ENCODE data around the gene TEX36. TPM values are rescaled to one million over a fixed set of nuclear protein-coding genes. Genes with fewer than 3 reads are reported as not detected.

Gene TEX36
- total RNA-seq, 2 experiments from 2014 or later = not detected

DNA sequence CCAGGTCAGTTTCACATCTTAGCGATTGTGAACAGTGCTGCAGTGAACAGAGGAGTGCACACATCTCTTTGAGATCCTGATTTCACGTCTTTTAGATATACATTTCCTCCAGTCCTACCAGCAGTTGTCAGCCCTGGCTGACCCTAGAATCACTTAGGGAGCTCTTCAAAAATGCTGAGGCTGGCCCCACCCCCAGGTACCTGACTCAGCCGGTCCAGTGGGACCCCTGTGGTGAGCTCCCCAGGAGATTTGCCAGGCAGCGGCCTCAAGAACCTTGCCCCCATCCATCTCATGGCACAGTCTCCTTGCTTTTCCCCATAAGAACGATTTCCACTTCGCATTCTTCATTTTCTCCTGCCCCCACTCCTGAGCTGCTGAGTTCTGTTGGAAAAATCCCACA is 45.5 kb downstream of the TEX36 start:
- ATAC-seq (ENCODE audit: poor library complexity) (no peak), DNase-seq (no peak)
- Histone ChIP-seq H3K9me3 (ENCODE audit: control insufficient read depth in 1 of 2, insufficient read depth in 1 of 2, low read length in 2 of 2) (no peaks in the 10 kb centered on the region), H3K27me3 (ENCODE audit: control insufficient read depth in 1 of 2, insufficient read depth in 2 of 2, low read length in 2 of 2) (no peaks in the 10 kb centered on the region), H3K36me3 (ENCODE audit: insufficient read depth, low read length) (no peaks in the 10 kb centered on the region), H3K4me1 (ENCODE audit: insufficient read depth, low read length) (no peaks in the 10 kb centered on the region), H3K27ac (ENCODE audit: low read depth in 1 of 2, low read length in 2 of 2) (no peak overlapping the region), H3K4me3 (ENCODE audit: low read length) (no peak overlapping the region)
- H3K27me3 Mint-ChIP-seq = peaks cover 34% of the 10 kb centered on the region
- no peak overlapping the region for H3K27ac Mint-ChIP-seq
- no peaks in the 10 kb centered on the region for H3K4me1 Mint-ChIP-seq (ENCODE audit: low read depth)
- no peaks in the 10 kb centered on the region for H3K36me3 Mint-ChIP-seq (ENCODE audit: low read depth)
- TF ChIP-seq, protein P1, sequence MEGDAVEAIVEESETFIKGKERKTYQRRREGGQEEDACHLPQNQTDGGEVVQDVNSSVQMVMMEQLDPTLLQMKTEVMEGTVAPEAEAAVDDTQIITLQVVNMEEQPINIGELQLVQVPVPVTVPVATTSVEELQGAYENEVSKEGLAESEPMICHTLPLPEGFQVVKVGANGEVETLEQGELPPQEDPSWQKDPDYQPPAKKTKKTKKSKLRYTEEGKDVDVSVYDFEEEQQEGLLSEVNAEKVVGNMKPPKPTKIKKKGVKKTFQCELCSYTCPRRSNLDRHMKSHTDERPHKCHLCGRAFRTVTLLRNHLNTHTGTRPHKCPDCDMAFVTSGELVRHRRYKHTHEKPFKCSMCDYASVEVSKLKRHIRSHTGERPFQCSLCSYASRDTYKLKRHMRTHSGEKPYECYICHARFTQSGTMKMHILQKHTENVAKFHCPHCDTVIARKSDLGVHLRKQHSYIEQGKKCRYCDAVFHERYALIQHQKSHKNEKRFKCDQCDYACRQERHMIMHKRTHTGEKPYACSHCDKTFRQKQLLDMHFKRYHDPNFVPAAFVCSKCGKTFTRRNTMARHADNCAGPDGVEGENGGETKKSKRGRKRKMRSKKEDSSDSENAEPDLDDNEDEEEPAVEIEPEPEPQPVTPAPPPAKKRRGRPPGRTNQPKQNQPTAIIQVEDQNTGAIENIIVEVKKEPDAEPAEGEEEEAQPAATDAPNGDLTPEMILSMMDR (IDR thresholded peaks at IDR 0.05) = no peak
- no peaks in the 10 kb centered on the region for H3K9me3 Mint-ChIP-seq
- no peak overlapping the region for H3K4me3 Mint-ChIP-seq
- POLR2A ChIA-PET = no interaction called here
- CTCF ChIA-PET = no interaction called here
- intact Hi-C loops (cut with DNase I, micrococcal nuclease) = no loop called here

DNA sequence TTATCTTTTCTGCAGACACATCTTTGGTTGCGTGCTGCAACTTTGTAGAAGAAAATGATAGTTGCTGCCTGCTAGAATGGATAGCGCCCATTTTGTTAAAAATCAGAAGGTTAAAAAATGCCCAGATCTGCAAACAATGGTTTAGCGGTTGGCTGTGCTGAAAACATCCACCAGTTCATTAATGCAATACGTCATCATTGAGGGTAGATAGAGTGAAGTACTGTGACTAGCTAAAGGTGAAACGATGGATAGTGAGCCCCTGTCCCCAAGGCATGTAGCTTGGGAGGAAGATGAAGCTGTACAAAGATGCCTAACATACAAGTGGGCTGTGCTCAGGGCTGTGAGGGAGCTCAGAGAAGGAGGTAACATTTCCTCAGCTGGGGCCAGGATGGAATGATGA is 48.4 kb downstream of the TEX36 start:
- intact Hi-C loops (cut with DNase I, micrococcal nuclease) = no loop called here
- TF ChIP-seq, protein P1 (IDR thresholded peaks at IDR 0.05) = no peak
- DNase-seq (no peak), ATAC-seq (ENCODE audit: poor library complexity) (no peak)
- Mint-ChIP-seq H3K4me1 (ENCODE audit: low read depth) (no peaks in the 10 kb centered on the region), H3K27me3 (peaks cover 29% of the 10 kb centered on the region), H3K9me3 (no peaks in the 10 kb centered on the region), H3K36me3 (ENCODE audit: low read depth) (no peaks in the 10 kb centered on the region), H3K4me3 (no peak overlapping the region), H3K27ac (no peak overlapping the region)
- ChIA-PET POLR2A (no interaction called here), CTCF (no interaction called here)
- H3K36me3 ChIP-seq (ENCODE audit: insufficient read depth, low read length) = no peaks in the 10 kb centered on the region
- H3K9me3 ChIP-seq (ENCODE audit: control insufficient read depth in 1 of 2, insufficient read depth in 1 of 2, low read length in 2 of 2) = no peaks in the 10 kb centered on the region
- no peaks in the 10 kb centered on the region for H3K27me3 ChIP-seq (ENCODE audit: control insufficient read depth in 1 of 2, insufficient read depth in 2 of 2, low read length in 2 of 2)
- no peaks in the 10 kb centered on the region for H3K4me1 ChIP-seq (ENCODE audit: insufficient read depth, low read length)
- H3K27ac ChIP-seq (ENCODE audit: low read depth in 1 of 2, low read length in 2 of 2) = no peak overlapping the region
- H3K4me3 ChIP-seq (ENCODE audit: low read length) = no peak overlapping the region

DNA sequence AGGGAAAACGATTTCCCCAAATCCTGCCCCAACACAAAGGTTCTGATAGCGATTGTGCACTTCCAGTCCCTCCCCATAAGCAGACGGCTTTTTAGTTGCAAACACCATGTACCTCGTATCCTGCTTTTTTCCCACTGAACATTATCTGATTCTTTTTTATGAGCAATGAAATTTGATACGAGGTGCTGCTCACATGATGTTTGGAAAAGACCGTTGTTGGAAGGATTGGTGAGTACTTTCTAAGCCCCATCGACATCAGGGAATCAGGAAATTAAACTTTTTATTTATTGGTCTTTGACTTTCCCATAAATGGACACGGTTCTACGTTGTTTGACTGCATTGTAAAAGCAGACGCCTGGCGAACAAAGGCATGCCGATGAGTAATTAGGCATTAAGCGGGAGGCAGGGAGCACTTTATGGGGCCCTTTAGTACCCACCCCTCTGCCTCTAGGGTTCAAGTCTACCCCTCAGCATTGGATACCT is 49.4 kb downstream of the TEX36 start:
- no peak for ATAC-seq (ENCODE audit: poor library complexity)
- CTCF ChIA-PET = no interaction called here

More for the DNA sequence above, 49.4 kb downstream of the TEX36 start:
- H3K4me1 ChIP-seq (ENCODE audit: insufficient read depth, low read length) = no peaks in the 10 kb centered on the region
- no peak overlapping the region for H3K4me3 ChIP-seq (ENCODE audit: low read length)
- Mint-ChIP-seq H3K27me3 (peaks cover 29% of the 10 kb centered on the region), H3K4me3 (no peak overlapping the region), H3K4me1 (ENCODE audit: low read depth) (no peaks in the 10 kb centered on the region), H3K27ac (no peak overlapping the region), H3K9me3 (no peaks in the 10 kb centered on the region), H3K36me3 (ENCODE audit: low read depth) (no peaks in the 10 kb centered on the region)
- no peaks in the 10 kb centered on the region for H3K9me3 ChIP-seq (ENCODE audit: control insufficient read depth in 1 of 2, insufficient read depth in 1 of 2, low read length in 2 of 2)
- POLR2A ChIA-PET = no interaction called here
- no peak overlapping the region for H3K27ac ChIP-seq (ENCODE audit: low read depth in 1 of 2, low read length in 2 of 2)
- no peak for DNase-seq
- H3K27me3 ChIP-seq (ENCODE audit: control insufficient read depth in 1 of 2, insufficient read depth in 2 of 2, low read length in 2 of 2) = no peaks in the 10 kb centered on the region
- intact Hi-C loops (cut with DNase I, micrococcal nuclease) = no loop called here
- H3K36me3 ChIP-seq (ENCODE audit: insufficient read depth, low read length) = no peaks in the 10 kb centered on the region
- TF ChIP-seq, protein P1 (IDR thresholded peaks at IDR 0.05) = no peak

Measured in CD4-positive, alpha-beta T cell (primary cell).